ENCODE measurements around the gene PHC3.

Gene PHC3

GRCh38 chr3:170108955-170109354 is 72.6 kb downstream of the PHC3 start:
- Histone ChIP-seq H3K27ac (ENCODE audit: low read depth, low read length) (no peak overlapping the region), H3K27me3 (ENCODE audit: control insufficient read depth, insufficient read depth, low read length) (no peaks in the 10 kb centered on the region), H3K4me3 (ENCODE audit: low read length) (no peak overlapping the region), H3K9ac (ENCODE audit: low read length) (no peak overlapping the region), H3K4me1 (ENCODE audit: control insufficient read depth, insufficient read depth, low read length) (no peaks in the 10 kb centered on the region), H3K36me3 (ENCODE audit: control insufficient read depth, insufficient read depth, low read length) (peaks cover 5% of the 10 kb centered on the region)

- Histone ChIP-seq H3K4me3 (ENCODE audit: low read length) (no peak overlapping the region), H3K36me3 (ENCODE audit: control insufficient read depth, insufficient read depth, low read length) (peaks cover 2% of the 10 kb centered on the region), H3K27ac (ENCODE audit: low read depth, low read length) (no peak overlapping the region), H3K27me3 (ENCODE audit: control insufficient read depth, insufficient read depth, low read length) (no peaks in the 10 kb centered on the region), H3K9ac (ENCODE audit: low read length) (no peak overlapping the region), H3K4me1 (ENCODE audit: control insufficient read depth, insufficient read depth, low read length) (no peaks in the 10 kb centered on the region)
Observed at GRCh38 chr3:170107941-170108340, 73.6 kb downstream of the PHC3 start.

GRCh38 chr3:170102431-170102830 is 79.1 kb downstream of the PHC3 start:
- H3K36me3 ChIP-seq (ENCODE audit: control insufficient read depth, insufficient read depth, low read length): peaks cover 9% of the 10 kb centered on the region
- H3K27ac ChIP-seq (ENCODE audit: low read depth, low read length): no peak overlapping the region
- H3K9ac ChIP-seq (ENCODE audit: low read length): no peak overlapping the region
- H3K4me3 ChIP-seq (ENCODE audit: low read length): no peak overlapping the region
- H3K27me3 ChIP-seq (ENCODE audit: control insufficient read depth, insufficient read depth, low read length): no peaks in the 10 kb centered on the region
- H3K4me1 ChIP-seq (ENCODE audit: control insufficient read depth, insufficient read depth, low read length): no peaks in the 10 kb centered on the region

GRCh38 chr3:170100944-170101343 is 80.6 kb downstream of the PHC3 start:
- no peak overlapping the region for H3K4me3 ChIP-seq (ENCODE audit: low read length)
- H3K27ac ChIP-seq (ENCODE audit: low read depth, low read length): no peak overlapping the region
- peaks cover 12% of the 10 kb centered on the region for H3K36me3 ChIP-seq (ENCODE audit: control insufficient read depth, insufficient read depth, low read length)
- H3K4me1 ChIP-seq (ENCODE audit: control insufficient read depth, insufficient read depth, low read length): no peaks in the 10 kb centered on the region
- no peaks in the 10 kb centered on the region for H3K27me3 ChIP-seq (ENCODE audit: control insufficient read depth, insufficient read depth, low read length)
- H3K9ac ChIP-seq (ENCODE audit: low read length): no peak overlapping the region

GRCh38 chr3:170098753-170099152 is 82.8 kb downstream of the PHC3 start:
- H3K9ac ChIP-seq (ENCODE audit: low read length): no peak overlapping the region
- peaks cover 17% of the 10 kb centered on the region for H3K36me3 ChIP-seq (ENCODE audit: control insufficient read depth, insufficient read depth, low read length)
- H3K4me3 ChIP-seq (ENCODE audit: low read length): no peak overlapping the region
- H3K4me1 ChIP-seq (ENCODE audit: control insufficient read depth, insufficient read depth, low read length): no peaks in the 10 kb centered on the region
- H3K27me3 ChIP-seq (ENCODE audit: control insufficient read depth, insufficient read depth, low read length): no peaks in the 10 kb centered on the region
- H3K27ac ChIP-seq (ENCODE audit: low read depth, low read length): no peak overlapping the region

- H3K4me3 ChIP-seq (ENCODE audit: low read length): no peak overlapping the region
- peaks cover 9% of the 10 kb centered on the region for H3K36me3 ChIP-seq (ENCODE audit: control insufficient read depth, insufficient read depth, low read length)
- H3K27ac ChIP-seq (ENCODE audit: low read depth, low read length): no peak overlapping the region
- H3K27me3 ChIP-seq (ENCODE audit: control insufficient read depth, insufficient read depth, low read length): no peaks in the 10 kb centered on the region
- H3K9ac ChIP-seq (ENCODE audit: low read length): no peak overlapping the region
- no peaks in the 10 kb centered on the region for H3K4me1 ChIP-seq (ENCODE audit: control insufficient read depth, insufficient read depth, low read length)
Observed at GRCh38 chr3:170096342-170096741, 85.2 kb downstream of the PHC3 start.

- Histone ChIP-seq H3K27ac (ENCODE audit: low read depth, low read length) (no peak overlapping the region), H3K36me3 (ENCODE audit: control insufficient read depth, insufficient read depth, low read length) (peaks cover 9% of the 10 kb centered on the region), H3K27me3 (ENCODE audit: control insufficient read depth, insufficient read depth, low read length) (no peaks in the 10 kb centered on the region), H3K4me3 (ENCODE audit: low read length) (no peak overlapping the region), H3K9ac (ENCODE audit: low read length) (no peak overlapping the region), H3K4me1 (ENCODE audit: control insufficient read depth, insufficient read depth, low read length) (no peaks in the 10 kb centered on the region)
Observed at GRCh38 chr3:170095771-170096170, 85.8 kb downstream of the PHC3 start.

GRCh38 chr3:170092907-170093306 is 88.6 kb downstream of the PHC3 start:
- H3K36me3 ChIP-seq (ENCODE audit: control insufficient read depth, insufficient read depth, low read length): peaks cover 9% of the 10 kb centered on the region
- no peaks in the 10 kb centered on the region for H3K27me3 ChIP-seq (ENCODE audit: control insufficient read depth, insufficient read depth, low read length)
- H3K27ac ChIP-seq (ENCODE audit: low read depth, low read length): no peak overlapping the region

GRCh38 chr3:170090601-170090981 is 90.9 kb downstream of the PHC3 start:
- Histone ChIP-seq H3K9ac (ENCODE audit: low read length) (no peak overlapping the region), H3K4me3 (ENCODE audit: low read length) (no peak overlapping the region), H3K4me1 (ENCODE audit: control insufficient read depth, insufficient read depth, low read length) (no peaks in the 10 kb centered on the region), H3K27ac (ENCODE audit: low read depth, low read length) (no peak overlapping the region), H3K36me3 (ENCODE audit: control insufficient read depth, insufficient read depth, low read length) (peaks cover 4% of the 10 kb centered on the region), H3K27me3 (ENCODE audit: control insufficient read depth, insufficient read depth, low read length) (no peaks in the 10 kb centered on the region)

More at GRCh38 chr3:170092907-170093306, 88.6 kb downstream of the PHC3 start:
- Histone ChIP-seq H3K4me3 (ENCODE audit: low read length) (no peak overlapping the region), H3K4me1 (ENCODE audit: control insufficient read depth, insufficient read depth, low read length) (no peaks in the 10 kb centered on the region), H3K9ac (ENCODE audit: low read length) (no peak overlapping the region)

GRCh38 chr3:170089862-170090600 is 91.5 kb downstream of the PHC3 start:
- Histone ChIP-seq H3K27me3 (ENCODE audit: control insufficient read depth, insufficient read depth, low read length) (no peaks in the 10 kb centered on the region), H3K9ac (ENCODE audit: low read length) (no peak overlapping the region), H3K4me1 (ENCODE audit: control insufficient read depth, insufficient read depth, low read length) (no peaks in the 10 kb centered on the region), H3K36me3 (ENCODE audit: control insufficient read depth, insufficient read depth, low read length) (peaks cover 5% of the 10 kb centered on the region), H3K27ac (ENCODE audit: low read depth, low read length) (no peak overlapping the region), H3K4me3 (ENCODE audit: low read length) (no peak overlapping the region)

- Histone ChIP-seq H3K4me3 (ENCODE audit: low read length) (no peak overlapping the region), H3K27ac (ENCODE audit: low read depth, low read length) (no peak overlapping the region), H3K4me1 (ENCODE audit: control insufficient read depth, insufficient read depth, low read length) (no peaks in the 10 kb centered on the region), H3K9ac (ENCODE audit: low read length) (no peak overlapping the region), H3K27me3 (ENCODE audit: control insufficient read depth, insufficient read depth, low read length) (no peaks in the 10 kb centered on the region), H3K36me3 (ENCODE audit: control insufficient read depth, insufficient read depth, low read length) (peaks cover 2% of the 10 kb centered on the region)
Observed at GRCh38 chr3:170085396-170085795, 96.1 kb downstream of the PHC3 start.

- Histone ChIP-seq H3K4me1 (ENCODE audit: control insufficient read depth, insufficient read depth, low read length) (no peaks in the 10 kb centered on the region), H3K4me3 (ENCODE audit: low read length) (no peak overlapping the region), H3K36me3 (ENCODE audit: control insufficient read depth, insufficient read depth, low read length) (peaks cover 2% of the 10 kb centered on the region), H3K9ac (ENCODE audit: low read length) (no peak overlapping the region), H3K27ac (ENCODE audit: low read depth, low read length) (no peak overlapping the region), H3K27me3 (ENCODE audit: control insufficient read depth, insufficient read depth, low read length) (no peaks in the 10 kb centered on the region)
Observed at GRCh38 chr3:170083343-170083742, 98.2 kb downstream of the PHC3 start.

GRCh38 chr3:170081079-170081741 is 100.3 kb downstream of the PHC3 start:
- Histone ChIP-seq H3K27me3 (ENCODE audit: control insufficient read depth, insufficient read depth, low read length) (no peaks in the 10 kb centered on the region), H3K4me3 (ENCODE audit: low read length) (no peak overlapping the region), H3K4me1 (ENCODE audit: control insufficient read depth, insufficient read depth, low read length) (no peaks in the 10 kb centered on the region), H3K36me3 (ENCODE audit: control insufficient read depth, insufficient read depth, low read length) (peaks cover 2% of the 10 kb centered on the region), H3K9ac (ENCODE audit: low read length) (no peak overlapping the region), H3K27ac (ENCODE audit: low read depth, low read length) (no peak overlapping the region)

Data from rectal smooth muscle tissue (tissue), 1 donor.